ENCODE results near the gene BOC.

The BOC gene

DNA sequence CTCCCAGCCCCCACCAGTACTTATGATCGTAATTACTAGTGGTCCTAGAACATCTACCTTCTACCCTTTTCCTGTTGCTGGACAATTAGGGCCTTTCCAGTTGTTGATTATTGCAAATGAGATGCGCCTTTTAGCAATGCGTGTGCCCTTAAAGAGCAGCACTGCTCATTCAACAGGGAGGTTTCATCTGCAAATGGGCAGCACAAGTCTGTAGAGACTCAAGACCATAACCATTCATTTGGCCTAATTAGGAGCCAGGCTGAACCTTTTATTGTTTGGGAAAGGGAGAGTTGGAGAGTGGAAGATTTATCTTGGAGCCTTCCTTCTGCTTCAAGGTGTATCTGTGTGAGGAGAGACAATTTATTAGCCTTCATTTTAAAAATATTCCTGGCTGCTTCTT, 42.3 kb downstream of the BOC start:
- no peak for DNase-seq

DNA sequence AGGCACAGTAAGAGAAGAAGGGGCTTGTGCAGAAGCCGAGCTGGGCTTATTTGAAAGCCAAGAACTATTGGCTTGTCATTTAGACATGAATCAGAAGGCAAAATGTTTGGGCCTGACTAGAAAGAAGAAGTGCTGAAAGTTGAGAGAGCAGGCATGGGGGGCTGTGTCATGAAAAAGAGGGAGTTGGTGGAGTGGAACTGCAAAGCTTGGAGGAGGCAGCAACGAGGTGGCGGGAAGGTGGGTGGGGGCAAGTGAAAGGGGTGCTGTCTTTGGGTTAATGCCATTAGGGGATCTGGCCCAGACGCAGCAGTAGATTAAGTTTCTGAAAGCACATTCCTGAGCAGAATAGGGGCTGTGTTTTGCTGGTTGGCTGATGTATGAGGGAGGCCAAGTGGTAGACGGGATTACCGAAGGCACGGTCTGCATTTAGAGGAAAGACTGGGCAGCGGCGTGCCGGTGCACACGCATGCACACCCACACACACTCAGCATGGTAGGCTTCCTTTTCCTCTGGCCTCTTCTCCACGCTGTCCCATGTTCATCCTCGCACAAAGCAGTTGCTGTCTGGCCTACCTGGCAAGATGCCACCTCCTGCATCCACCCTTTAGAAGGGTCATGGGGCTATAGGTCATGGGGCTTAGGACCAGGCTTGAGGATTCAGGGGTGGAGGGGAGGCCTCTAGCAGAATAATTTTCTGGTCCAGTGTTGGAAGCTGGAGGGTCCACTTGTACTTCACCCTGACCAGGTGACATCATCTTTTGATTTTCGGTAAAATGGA, 43.0 kb downstream of the BOC start:
- peak; percentile 11 to 19 for DNase-seq

DNA sequence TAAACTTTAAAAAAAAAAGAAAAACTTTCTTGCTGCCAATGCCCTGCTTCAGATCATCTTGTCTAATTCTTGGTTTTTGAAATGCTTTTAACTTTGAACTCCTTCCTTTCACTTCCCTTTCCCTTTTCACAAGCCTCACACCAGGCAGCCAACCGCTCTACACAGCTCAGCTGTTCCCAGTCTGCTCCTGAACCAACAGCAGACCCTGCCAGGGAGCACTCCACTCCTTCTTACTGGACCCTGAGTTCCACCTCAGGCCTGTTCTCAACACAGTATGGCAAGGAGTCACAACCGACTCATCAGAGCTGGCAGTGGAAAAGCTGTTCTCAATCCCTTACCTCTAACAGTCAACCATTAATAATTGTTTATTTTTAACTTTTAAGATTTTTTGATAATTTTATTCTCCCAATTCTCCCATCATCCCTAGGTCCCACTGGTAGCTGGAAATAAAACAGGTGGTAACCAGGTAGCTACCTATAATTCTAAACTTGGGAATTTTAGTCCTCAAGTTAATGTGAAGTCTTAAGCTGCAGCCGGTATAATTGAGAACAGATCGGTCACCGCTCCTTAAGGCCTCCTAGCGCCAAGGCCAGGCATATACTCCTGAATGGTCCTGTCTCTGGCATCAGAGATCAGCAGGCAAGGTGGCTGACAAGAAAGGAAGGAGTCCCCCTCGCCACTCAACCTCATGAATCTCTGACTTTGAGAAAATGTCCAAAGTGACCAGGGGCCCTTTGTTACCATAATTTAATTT, 43.9 kb downstream of the BOC start:
- DNase-seq, result peak in 1 of 2 experiments; percentile 8

DNA sequence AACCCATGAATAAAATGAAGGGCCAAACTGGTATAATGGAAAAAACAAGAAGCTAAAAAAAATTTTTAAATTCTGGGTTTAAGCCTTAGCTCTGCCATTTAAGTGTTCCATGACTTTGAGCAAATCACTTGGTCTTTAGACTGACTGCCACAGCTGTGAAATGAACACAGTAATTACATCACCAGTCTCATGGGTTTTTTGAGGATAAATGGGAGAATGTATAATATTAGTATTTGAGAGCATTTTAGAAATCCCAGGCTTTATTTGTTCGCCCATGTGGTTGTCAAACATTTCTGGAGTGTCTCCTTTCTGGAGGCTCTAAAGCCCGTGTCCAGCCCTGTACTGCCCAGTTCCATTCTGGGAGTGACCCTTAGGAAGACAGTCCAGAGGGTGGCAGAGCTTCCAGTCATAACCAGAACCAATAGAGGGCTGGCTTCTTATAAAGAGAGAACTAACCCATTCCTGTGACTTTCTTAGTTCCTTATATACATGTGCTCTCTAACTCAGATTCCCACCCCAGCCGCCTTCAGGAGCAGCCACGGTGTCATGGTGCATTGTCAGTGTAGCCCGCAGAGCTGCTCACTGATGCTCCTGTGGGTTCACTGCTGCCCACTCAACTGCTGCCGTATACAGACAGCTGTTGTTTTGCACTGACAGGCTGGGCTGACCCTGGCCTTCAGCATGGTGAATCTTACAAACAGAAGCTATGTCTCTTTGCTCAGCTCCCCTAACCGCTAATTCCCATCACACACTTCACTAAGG, 44.7 kb downstream of the BOC start:
- DNase-seq, result no peak

DNA sequence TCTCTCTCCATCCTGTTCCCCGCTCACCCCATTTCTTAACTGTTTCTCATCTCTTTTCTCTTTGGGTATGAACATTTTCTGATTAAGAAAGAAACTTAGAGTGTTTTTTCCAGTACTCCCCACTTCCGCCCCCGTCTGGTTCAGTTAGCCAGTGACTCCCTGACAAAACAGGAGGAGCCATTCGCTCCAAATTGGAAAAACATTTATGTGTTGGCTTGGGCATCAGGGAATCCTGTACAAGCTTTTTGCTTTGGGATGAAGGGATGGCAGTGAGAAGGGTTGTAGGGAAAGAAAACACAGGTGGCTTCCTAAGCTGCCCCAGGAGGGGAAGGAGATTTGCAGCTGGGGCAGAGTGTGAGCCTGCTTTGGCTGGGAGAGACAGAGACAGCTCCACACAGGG, 47.0 kb downstream of the BOC start:
- no peak for DNase-seq

DNA sequence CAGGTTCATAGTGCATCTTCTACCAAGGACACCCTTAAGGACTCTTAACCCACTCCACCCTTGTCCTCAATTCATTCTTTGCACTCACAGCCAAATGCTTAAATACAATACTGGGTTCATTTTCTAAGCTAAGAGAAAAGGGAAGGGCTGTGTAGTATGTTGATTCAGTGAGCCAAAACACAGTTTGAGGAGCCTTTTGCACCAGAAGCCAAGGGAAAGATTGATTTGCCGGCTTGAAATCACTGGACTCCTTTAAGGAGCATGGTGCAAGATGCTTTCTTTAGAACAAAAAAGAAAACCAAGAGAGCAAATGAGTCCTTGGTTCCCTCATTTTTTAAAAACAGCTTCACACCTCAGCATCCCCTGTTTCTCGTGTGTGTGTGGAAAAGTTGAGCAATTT, 47.8 kb downstream of the BOC start:
- no peak for DNase-seq

DNA sequence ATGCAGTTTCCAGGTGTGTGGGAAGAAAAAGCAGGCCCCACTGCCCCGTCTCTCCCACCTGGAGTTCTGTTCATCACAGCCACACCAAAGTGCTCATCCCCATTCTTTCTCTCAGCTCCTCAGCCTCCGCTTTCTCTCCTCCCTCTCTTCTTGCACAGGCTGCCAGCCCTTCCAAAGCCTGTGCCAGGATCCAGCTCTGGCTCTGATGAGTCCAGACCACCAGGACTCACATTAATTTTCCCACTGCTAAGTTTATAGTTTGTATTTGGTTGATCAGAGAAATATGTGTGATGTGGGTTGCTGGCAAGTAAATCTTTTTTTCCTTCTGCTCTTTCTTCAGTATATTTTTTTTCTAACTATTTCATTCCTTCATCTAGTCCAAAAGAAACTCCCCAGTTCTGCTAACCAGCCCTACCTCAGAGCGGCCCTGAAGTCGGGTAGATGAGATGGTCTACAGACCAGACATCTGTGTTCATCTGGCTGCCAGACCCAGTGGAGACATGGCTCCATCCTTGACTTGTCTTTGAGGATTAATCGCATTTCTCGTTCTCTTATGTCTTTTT, 49.8 kb downstream of the BOC start:
- no peak for DNase-seq

DNA sequence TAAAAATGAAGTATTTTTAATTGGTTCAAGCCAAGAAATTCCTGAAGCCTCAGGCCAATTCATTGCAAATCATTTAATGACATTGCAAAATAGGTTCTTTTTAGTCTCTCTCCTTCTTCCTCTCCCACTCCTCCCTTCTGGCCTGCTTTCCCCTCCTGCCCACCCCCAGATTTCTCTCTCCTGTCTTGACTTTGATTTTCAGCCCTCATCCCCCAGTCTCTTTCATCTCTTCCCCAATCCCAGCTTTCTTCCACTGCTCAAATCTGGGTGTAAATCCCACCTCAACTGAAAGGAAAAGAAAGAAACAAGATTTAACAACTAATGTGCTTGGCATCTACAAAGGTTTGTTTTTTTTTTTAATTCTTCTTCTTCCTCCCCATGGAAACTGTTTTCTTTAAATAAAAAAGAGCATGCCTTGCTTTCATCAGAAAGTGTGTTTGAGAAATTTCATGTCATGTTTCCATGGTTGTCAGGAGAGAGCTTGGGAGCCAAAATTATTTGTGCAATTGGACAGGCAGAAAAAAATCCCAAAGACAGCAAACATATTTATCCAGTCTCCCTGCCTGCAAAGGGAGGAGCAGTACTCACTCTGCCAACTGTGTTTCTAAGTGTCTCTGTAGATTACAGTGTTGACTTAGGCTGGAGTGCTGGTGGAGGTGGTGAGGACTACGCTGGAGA, 50.4 kb downstream of the BOC start:
- no peak for DNase-seq

DNA sequence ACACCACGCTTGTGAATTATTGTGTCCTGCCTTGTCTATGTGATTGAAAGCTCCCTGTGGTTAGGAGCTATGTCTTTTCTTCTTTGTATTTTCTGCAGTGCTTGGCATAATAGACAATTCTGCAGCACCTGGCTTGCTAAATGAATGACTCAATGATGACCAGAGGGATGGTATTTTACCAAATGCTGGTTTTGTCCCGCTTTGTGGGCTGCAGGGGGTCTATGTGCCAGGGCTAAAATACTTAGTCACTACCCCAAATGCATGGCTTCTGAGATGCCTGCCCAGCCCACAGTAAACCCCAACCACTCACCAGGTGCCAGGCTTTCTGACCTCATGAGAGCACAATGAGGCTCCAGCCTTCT, 50.9 kb downstream of the BOC start:
- no peak for DNase-seq

DNA sequence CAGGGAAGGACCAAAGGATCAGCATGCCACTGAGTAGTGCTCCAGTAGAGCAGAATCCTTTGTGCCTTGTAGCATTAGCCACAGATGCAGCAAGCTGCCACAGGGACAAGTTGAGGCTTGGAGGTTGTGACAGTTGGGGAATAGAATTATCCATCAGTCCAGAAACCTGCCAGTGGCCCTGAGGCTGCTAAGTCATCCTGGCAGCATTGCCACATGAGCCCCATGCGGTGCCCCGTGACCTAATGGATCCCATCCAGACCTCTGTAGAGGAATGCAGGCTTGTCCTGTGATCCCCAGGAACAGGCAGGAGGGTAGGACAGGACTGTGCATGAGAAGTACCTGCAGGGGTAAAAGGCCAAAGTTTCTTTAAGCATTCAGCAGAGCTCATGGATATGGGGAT, 51.7 kb downstream of the BOC start:
- no peak for DNase-seq

DNA sequence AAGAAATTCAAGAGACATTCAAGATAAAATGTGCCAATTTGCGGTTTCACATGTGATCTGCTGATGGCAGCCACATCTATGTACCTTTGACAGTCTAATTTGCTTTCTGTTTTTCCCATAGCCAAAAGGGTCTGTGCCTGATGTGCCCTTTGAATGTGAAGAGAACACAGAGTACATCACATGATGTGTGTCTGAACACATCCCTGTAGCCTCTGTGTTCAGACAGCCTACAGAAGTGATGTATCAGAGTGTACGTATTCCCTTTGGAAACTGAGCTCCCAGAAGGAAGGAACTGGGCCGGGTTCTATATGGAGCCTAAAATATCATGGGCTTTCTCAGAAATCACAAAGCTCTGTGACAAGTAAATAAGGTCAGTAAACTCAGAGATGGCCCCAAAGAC, 52.4 kb downstream of the BOC start:
- no peak for DNase-seq

DNA sequence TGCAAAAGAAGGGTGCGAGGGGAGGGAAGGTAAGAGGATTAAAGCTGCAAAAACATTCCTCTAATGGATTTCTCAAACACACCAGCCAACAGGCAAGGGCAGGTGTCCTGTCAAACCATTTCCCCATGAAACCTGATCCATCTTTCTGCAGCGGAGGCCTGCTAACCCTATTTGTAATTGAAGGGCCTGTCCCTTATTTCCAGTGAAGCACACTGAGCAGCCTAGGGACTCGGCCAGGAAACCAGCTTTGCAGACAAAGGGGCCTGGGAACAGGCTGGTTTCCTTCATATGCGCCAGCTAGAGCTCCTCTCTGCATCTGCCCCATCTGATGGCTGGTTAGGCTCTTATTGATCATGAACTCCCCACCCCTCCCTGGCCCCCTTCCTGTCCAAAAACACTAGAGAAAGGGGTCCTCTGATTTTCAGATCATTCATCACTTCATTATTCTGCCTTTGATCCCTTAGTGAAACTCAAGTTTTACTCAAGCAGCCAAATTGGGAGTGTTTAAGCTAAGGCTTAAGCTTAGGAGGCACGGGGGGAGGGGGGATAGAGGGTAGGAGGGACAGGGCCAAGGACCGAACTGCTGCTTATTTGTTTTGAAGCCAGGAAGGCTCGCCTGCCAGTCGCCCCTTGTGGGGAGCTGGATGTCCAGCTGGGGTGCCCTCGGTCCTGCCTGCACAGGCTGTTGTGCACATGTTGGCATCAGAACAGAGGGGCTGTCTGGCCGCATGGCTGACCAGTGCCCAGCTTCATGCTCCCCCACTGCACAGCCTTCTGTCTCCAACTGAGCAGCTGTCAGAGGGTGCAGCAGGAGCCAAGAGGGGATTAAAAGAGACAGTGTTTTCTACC, 53.1 kb downstream of the BOC start:
- no peak for DNase-seq

DNA sequence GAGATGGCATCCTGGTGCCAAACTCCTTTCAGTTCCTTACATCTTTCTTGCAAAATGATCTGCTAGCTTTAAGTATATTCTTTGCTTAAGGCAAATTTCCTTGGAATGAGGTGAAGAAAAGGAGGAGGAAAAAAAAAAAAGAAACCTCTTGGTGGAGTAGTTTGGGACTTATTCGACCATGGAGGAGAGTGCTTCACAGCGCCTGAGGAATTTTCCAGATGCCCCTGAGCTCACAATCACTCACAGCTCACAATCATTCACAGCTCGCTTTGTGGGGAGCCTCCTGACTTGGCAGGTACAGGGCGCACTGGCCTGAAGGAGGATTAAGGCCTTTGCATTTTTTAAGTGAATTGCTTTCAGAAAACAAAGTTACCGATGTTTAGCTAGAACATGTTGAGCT, 53.9 kb downstream of the BOC start:
- no peak for DNase-seq

DNA sequence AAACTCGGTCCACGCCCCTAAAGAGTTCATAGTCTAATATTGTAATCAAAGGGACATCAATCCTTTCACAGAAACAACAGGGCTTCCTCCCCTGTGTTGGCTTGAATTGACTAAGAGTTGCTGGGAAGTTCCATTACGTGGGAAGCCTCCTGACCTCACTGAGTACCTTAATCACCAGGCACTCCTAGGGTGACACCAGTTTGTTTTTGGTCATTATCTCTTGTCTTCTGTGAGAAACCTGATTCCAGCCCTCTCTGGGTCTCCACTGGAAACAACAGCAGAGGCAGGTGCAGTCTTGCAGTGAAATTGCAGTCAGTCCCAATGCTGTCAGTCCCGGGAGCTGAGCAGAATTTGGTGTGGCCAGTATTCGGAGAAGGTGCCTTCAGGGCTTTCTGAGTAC, 55.4 kb downstream of the BOC start:
- DNase-seq, result no peak

DNA sequence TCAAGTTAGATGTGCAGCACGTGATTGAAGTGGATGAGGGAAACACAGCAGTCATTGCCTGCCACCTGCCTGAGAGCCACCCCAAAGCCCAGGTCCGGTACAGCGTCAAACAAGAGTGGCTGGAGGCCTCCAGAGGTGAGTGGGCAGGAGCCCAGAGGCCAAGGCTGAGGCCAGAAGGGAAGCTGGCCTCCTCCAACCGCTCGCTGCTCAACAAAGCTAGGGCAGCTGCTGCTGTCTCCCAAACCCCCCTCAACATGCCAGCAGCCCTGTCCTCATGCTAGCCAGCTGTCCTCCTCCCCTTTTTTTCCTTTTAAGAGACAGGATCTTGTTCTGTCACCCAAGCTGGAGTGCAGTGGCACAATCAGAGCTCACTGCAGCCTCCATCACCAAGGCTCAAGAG, 57.0 kb downstream of the BOC start:
- no peak for DNase-seq

DNA sequence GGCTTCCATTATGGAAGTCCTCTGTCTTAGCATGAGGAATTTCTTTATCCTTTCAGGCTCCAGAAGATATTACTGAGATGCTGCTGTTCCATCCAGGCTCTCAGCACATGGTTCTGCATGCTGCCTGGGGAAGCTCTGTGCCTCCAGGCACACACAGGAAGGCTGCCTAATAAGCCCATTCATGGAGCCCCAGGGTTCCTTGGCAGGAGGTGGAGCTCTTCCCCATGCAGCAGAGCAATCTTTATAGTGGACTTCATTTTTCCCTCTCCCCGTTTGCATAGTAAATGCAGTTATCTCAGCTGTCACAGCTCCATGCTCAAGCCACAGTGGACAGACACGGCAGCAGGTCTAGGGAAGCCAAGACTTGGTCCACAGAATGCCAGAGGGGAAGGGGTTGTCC, 57.6 kb downstream of the BOC start:
- no peak for DNase-seq

DNA sequence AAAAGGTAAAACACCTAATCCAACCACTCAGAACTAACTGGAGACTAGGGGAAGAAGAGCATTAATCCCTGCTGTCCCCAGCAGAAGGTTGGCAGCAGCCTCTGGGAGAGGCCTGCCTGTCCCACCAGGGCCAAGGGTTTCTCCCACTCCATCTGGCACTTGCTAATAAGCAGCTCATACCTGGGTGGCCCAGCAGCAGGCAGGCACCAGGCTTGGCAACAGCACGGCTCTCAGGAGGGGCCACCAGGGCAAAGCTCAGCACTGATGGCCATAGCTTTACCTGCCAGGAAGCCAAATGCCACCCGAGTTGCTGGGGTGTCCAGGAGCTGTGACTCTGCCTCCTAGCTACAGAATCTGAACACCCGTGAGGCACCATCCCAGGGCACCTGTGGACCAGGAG, 58.3 kb downstream of the BOC start:
- DNase-seq, result no peak

DNA sequence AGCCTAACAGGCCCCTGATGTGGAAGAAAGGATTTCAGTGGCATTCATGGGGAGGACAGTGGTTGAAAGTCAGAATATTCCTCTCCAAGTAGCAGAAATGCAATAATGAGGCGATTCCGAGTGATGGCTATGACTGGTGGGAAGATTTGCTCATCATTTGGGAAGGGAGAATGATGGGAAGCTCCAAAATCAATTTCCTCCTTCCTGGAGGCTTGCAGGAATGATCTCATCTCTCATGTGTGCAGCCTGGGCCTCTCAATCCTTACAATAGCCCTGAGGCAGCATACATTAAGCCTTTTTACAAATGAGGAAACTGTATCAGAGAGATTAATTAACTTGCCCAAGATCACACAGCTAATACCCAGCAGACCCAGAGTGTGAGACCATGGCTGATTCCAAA, 58.7 kb downstream of the BOC start:
- DNase-seq, result no peak

DNA sequence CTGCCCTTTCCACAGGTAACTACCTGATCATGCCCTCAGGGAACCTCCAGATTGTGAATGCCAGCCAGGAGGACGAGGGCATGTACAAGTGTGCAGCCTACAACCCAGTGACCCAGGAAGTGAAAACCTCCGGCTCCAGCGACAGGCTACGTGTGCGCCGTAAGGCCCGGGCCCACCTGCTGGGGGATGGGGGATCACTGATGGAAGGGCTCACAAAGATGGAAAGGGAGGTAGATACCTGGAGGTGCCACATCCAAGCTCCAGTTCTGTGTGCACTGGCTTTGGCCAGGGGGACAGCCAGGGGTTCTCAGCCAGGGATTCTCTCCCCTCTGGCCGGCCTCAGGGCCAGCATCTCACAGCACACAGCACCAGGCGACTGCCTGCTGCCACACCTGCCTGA, 59.4 kb downstream of the BOC start:
- no peak for DNase-seq

DNA sequence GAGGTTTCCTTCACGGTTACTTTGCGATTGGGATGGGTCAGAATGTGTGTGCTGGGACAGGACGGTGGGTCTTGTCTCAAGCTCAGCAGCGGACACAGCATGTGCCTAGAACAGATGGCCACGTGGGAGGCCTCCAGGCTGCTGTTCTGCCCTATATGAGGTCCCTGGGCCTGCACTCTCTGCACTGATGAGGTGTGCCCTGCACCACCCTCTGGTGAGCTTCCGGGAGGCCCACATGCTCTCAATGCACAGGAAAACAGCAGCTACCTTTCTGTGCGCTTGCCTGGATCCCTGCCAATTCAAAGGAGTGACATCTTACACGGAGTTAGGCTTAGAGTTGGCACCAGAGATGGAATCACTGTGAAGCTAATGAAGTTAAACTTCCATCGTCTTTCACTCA, 59.8 kb downstream of the BOC start:
- DNase-seq, result no peak

DNA sequence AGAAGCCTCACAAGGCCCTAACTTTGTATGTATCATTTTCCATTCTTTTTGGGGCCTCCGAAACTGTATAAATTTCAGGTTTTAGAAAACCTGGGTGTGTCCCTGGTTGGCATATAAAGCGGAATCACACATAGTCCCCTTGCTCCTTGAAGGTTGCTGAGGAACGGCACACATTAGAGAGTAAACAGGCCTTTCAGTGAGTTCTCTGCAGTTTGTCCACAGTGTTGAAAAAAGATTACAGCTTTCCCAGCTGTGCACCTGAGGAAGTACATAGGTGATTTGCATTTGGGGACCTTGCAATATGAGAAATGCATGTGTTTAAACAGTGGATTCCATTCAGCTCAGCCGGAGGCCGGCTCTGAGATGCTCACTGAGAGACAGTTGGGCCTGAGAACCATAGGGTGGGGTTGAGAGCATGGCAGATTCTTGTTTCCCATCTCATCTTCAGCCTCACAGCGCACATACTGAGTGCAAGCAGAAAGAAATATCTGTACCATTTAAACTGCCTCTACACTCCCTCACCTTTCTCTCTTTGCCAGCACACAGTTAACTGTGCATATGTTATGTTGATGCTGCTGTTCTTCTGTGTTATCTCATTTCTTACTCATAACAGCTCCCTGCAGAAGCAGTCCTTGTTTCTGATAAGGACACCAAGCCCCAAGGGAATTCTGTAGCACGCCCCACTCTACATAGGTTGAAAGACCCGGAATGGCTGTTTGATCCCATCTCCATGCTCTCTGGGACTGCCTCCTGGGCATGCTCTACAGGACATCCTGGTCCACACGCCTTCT, 60.4 kb downstream of the BOC start:
- no peak for DNase-seq
